GM18505 (cell line): Measurements from ENCODE around the gene ZNF365.

ENCODE experiments used
- ATAC-seq: cut with Tn5 transposase; IDR thresholded peaks from one replicate; pipeline ENCODE4 v1.9.1; 2021; ENCODE audit not compliant: unreplicated experiment
- POLR2A ChIP-seq: IDR thresholded peaks from 4 replicates; pipeline ENCODE4 v1.6.1; 2011; ENCODE audit warnings: borderline replicate concordance; ENCODE audit not compliant: insufficient read depth, insufficient read length; ENCODE audit errors: extremely low read depth

The ZNF365 gene

GRCh38 chr10:62450912-62451610 lies 76.9 kb downstream of the ZNF365 start:
- no peak for ATAC-seq

GRCh38 chr10:62451611-62451975 lies 77.4 kb downstream of the ZNF365 start:
- TF ChIP-seq POLR2A: no peak
- ATAC-seq: no peak

More at GRCh38 chr10:62450912-62451610, 76.9 kb downstream of the ZNF365 start:
- no peak for TF ChIP-seq POLR2A
